Epithelial cell of proximal tubule (primary cell): ENCODE results near the gene HES6. TPM values are rescaled to one million over a fixed set of nuclear protein-coding genes. Genes with fewer than 3 reads are reported as not detected.

ENCODE experiments used
- DNase-seq: peaks from one replicate; pipeline ENCODE4 v3.0.0-alpha.2; 2011; ENCODE audit warnings: low read depth
- H3K4me3 ChIP-seq: 2 replicates; pipeline ENCODE4 v1.5.1; 2011; ENCODE audit warnings: low read depth, mild to moderate bottlenecking, low read length
- total RNA-seq: library from RNA; depleted of rRNA; stranded (reverse); fragments of >200 nt; gene quantifications from 2 replicates; pipeline ENCODE4 v1.2.3, GENCODE V29; 2015
- TF ChIP-seq, protein P1 (sequence below): conservative IDR thresholded peaks from 2 replicates; pipeline ENCODE4 v1.5.1; 2012; ENCODE audit warnings: low read depth, mild to moderate bottlenecking, low read length

The HES6 gene
- total RNA-seq, 1 donor from 2014 or later, result 25.5 TPM

DNA sequence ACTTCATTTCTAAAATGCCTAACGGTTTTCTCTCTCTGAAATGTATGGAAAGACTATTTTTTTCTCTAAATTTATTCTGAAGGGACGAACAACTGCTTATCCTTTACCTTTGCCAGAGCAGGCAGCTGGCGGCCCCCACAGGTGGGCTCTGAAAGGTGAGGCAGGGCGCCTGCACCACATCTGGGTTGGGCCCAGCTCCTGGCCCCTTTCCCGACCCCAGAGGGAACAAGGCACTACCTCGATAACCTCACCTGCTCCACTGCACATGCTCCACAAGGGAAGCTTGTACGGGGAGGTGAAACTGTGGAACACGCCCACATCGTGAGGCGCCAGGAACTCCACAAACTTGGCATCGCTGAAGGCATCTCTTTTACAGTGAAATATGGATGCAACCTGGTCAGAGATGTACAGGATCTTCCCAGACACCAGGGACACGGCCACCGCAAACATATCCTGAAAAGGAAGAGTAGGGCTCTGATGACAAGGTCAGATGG lies 31.3 kb upstream of the HES6 start:
- no peak overlapping the region for H3K4me3 ChIP-seq
- no peak for DNase-seq
- TF ChIP-seq, protein P1, sequence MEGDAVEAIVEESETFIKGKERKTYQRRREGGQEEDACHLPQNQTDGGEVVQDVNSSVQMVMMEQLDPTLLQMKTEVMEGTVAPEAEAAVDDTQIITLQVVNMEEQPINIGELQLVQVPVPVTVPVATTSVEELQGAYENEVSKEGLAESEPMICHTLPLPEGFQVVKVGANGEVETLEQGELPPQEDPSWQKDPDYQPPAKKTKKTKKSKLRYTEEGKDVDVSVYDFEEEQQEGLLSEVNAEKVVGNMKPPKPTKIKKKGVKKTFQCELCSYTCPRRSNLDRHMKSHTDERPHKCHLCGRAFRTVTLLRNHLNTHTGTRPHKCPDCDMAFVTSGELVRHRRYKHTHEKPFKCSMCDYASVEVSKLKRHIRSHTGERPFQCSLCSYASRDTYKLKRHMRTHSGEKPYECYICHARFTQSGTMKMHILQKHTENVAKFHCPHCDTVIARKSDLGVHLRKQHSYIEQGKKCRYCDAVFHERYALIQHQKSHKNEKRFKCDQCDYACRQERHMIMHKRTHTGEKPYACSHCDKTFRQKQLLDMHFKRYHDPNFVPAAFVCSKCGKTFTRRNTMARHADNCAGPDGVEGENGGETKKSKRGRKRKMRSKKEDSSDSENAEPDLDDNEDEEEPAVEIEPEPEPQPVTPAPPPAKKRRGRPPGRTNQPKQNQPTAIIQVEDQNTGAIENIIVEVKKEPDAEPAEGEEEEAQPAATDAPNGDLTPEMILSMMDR, result no peak

DNA sequence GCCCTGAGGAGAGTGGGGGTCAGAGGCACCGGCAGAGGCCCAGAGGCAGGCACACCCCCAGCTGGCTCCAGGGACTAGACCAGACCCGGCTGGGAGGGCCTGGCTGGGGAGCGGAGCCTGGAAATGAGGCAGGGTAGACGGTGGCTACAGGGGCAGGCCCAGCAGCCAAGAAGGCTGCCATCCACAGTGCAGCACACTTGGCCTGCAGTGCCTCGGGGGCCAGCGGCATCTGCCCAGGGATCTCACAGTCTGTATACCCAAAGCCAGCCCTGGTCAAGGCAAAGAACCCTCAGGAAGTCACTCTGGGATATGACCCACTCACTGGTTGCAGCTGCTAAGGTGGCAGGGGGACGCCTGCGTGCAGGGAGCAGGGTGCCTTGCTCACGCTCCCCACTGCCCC lies 30.8 kb upstream of the HES6 start:
- no peak overlapping the region for H3K4me3 ChIP-seq
- no peak for DNase-seq
- TF ChIP-seq, protein P1, result no peak

DNA sequence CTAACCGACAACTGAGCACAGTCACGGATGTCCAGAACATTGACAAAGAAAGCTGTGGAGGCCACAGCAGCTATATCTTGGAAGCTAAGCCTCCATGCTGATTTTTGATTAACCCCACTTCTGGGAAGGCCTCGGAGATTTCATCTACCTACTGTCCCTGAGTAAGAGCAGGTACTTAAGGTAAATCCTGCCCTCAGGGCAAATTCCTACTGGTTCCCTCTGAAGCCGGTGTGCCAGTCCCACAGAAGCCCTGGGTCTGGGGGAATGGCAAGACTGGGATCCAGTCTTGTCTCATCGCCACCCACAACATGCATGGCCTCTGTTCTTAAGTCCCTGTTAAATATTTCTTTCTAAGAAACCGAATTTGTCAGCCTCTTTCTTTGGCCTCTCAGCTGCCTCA lies 29.9 kb upstream of the HES6 start:
- H3K4me3 ChIP-seq, result no peak overlapping the region
- TF ChIP-seq, protein P1, result no peak
- DNase-seq, result no peak

DNA sequence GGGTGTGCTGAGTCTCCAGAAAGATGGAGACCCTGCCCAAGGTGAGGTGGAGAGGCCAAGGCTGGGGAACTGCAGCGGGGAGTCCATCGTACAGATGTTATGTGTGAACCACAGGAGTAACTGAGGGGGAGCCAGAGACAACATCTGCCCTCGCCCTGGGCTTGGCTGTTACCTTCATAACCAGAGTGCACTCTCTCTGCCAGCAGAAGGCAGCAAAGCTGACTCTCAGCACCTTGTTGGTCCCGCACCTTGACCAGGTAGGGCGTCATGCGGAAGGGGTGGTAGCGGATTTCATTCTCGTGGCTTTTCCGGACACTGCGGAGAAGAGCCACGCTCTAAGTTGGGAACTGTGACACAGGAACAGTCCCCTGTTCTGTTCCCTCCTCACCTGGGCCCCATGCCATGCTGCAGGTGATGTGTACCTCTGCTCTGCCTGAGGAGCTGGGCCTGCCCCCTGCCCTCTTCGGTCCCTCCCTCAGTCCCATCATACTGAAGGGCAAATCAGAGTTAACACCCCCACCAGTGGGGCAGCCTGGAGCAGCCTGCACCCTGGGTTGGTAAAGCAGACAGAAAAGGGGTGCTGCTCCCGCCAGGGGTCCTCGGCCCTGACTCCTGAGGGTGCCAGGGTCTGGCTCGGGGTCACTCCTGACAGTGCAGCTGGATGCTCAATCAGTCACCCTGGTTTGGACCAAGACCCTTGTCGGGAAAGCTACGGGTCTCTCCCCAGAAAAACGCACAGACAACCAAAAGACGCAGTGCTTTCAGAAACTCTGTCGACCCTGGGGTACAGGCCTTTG lies 28.2 kb upstream of the HES6 start:
- TF ChIP-seq, protein P1, result no peak
- DNase-seq, result no peak
- H3K4me3 ChIP-seq, result no peak overlapping the region

DNA sequence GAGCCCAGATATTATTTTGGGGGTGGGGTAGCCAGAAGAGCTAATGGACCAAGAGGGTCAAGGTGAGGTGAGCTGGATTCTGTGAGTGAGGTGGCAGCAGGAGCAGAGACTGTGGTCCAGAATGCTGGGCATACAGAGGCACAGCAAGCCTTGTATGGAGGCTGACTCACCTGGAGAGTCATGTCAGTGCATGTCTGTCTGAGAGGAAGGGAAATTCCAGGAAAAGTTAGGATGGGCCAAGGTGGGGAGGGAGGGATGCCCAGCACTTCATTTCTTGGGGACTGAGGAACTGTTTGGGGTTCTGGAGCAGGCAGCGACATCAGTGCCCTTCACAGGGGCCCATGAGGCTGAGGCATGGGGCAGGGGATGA lies 27.5 kb upstream of the HES6 start:
- DNase-seq, result no peak
- TF ChIP-seq, protein P1, result no peak
- H3K4me3 ChIP-seq, result no peak overlapping the region

DNA sequence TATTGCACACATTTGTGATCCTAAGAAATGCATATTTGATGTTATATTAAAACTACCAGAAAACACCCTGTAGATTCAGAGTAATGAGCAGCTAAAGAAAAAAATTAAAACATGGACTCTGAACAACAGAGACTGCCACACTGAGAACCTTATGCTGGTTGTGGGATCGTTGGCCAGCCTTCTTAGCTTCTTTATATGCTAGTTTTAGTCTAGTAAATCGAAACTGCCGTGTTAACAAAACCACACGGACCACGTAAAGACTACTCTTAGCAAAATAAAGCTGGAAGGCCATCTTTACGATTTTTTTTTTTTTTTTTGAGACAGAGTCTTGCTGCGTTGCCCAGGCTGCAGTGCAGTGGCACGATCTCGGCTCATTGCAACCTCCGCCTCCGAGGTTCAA lies 25.8 kb upstream of the HES6 start:
- TF ChIP-seq, protein P1, result no peak
- DNase-seq, result no peak
- H3K4me3 ChIP-seq, result no peak overlapping the region

DNA sequence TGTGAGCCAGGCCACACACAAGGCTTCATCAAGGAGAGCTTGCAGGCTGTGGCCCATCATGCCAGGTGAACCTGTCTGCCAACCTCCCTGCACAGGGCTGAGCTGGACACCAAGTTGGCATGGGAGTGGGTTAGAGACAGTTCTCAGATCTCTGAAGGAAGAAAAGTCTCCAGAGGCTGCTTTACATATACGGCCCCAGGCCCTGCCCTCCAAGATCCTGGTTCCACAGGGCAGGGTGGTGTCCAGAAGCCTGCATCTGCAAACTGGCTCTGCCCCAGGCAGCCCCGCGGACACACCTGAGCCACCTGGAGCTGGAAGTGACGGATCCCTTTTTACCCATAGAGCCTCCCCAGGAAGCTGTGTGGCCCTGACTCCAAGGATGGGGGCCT lies 24.2 kb upstream of the HES6 start:
- TF ChIP-seq, protein P1, result no peak
- DNase-seq, result no peak
- no peak overlapping the region for H3K4me3 ChIP-seq
